Measurements from ENCODE around the gene PNPLA6.

The PNPLA6 gene

DNA sequence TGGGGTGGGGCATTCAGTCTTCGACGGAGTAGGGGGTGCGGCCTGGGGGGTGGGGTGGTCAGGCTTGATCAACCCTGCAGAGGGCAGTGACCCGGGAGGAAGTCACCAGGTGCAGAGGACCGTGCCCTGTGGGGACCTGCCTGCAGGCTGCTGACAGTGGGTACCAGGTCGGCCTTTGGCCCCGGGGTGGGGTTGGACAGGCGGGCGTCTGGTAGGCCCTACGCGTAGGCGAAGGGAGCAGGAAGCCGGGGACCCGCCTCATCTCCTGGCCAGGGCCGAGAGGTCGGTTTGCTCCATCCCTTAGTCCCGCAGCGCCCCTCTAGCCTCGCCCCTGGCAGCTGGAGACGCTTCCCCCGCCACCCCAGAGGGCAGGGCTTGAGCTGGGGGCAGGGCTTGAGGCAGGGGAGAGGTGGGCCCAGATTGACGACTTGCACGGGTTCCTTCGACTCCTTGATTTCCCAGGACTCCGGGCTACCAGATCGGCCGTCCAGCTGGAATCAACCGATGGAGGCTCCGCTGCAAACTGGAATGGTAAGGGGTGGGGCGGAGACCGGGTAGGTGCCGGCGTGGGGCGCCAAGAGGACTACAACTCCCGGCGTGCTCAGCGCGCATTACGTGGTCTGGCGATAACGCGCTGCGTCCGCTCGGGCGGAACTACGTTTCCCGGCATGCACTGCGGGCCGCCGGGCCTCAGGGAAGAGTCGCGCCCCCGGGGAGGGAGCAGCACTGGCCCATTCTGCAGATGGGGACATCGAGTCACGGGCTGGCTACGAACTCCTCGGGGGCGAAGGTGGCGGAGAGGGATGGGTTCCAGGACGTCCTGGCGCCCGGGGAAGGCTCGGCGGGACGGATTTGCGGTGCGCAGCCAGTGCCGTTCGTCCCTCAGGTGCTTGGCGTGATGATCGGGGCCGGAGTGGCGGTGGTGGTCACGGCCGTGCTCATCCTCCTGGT lies at the start of gene PNPLA6:
Gene PNPLA6 (plus strand): TSS at position 671 of the 951 bp plus-strand sequence. CDS start 72 bp downstream, at position 743.
- peak; percentile 88 for DNase-seq

DNA sequence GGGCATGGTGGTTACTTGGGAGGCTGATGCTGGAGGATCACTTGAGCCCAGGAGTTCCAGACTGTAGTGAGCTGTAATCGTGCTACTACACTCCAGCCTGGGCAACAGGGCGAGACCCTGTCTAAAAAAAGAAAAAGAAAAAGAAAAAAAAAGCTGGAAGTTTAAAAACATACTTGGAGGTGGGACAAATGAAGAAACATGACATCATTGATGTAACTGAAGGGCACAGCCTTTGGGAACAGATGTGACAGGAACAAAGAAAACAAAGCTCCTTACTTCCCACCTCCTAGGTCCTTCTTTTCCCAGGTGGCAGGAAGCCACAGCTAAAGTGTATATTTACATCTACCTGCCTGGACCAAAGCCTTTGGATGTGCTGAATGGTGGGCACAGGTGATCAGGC lies 48.6 kb upstream of the PNPLA6 start:
- DNase-seq = no peak

DNA sequence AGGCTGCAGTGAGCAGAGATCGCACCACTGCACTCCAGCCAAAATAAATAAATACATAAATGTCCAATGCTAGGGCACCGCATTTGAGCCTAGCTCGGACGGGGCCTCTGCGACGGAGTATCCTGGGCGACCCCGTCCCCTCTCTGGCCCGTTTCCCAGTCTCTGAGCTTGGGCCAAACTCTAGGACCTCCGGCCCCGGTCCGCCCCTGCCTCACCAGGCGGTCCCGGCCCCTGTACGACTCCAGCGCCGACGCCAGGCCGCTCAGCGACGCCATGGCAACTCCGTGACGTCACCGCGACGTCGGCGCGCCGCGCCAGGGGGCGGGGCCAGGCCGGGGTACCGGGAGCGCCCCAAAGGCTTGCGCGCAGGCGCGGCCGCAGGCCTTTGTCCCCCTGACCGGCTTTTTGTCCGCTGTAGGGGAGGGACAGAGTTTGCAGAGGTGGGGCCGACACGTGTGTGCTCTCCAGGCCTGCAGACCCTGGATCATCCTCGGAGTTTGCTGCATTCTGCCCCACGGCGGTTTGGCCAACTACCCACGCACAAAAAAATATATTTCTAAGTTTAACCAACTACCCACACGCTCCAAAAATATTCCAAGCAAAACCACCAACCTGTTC lies 46.7 kb upstream of the PNPLA6 start, which contains the start of gene PEX11G:
Gene PEX11G (minus strand): TSS at position 300 of the 618 bp plus-strand sequence. CDS start 25 bp downstream, at position 275.
- peak; percentile 91 for DNase-seq

DNA sequence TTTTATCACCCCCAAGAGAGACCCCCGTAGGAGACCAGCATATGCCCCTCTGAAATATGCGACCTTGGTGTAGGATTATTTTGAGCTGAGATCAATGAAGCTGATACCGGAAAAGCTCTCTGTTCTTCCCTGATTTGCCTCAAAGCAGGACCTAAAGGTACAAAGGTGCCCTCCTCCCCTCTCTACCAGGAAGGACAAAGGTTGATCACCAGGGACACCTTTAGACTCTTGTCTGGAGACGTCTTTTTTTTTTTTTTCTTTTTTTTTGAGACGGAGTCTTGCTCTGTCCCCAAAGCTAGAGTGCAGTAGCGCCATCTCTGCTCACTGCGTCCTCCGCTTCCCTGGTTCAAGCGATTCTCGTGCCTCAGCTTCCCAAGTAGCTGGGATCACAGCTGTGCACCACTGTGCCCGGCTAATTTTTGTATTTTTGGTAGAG lies 45.9 kb upstream of the PNPLA6 start:
- DNase-seq = no peak

DNA sequence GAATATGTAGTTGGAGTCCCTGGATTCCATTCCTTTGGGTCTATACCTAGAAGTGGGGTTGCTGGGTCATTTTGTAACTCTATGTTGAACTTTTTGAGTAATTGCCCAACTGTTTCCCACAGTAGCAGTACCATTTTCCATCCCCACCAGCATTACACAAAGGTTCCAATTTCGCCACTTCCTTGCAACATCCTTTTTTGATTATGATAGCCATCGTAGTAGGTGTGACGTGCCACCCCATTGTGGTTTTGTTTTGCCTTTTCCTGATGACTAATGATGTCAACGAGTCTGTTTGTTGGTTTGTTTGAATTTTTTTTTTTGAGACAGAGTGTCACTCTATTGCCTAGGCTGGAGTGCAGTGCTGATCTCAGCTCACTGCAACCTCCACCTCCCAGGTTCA lies 43.4 kb upstream of the PNPLA6 start:
- no peak for DNase-seq

DNA sequence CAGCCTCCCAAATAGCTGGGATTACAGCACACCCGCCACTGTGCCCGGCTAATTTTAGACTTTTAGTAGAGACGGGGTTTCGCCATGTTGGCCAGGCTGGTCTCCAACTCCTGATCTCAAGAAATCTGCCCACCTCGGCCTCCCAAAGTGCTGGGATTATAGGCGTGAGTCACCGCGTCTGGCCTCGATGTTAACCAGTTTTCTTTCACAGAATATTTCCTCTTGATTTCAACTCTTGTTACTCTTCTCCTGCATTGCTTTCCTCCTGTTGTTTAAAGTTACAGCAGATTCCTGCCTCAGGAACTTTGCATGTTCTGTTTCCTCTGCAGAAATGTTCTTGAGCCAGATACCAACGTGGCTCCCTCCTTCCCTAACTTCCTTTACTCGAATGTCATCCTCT lies 43.0 kb upstream of the PNPLA6 start:
- DNase-seq = no peak

DNA sequence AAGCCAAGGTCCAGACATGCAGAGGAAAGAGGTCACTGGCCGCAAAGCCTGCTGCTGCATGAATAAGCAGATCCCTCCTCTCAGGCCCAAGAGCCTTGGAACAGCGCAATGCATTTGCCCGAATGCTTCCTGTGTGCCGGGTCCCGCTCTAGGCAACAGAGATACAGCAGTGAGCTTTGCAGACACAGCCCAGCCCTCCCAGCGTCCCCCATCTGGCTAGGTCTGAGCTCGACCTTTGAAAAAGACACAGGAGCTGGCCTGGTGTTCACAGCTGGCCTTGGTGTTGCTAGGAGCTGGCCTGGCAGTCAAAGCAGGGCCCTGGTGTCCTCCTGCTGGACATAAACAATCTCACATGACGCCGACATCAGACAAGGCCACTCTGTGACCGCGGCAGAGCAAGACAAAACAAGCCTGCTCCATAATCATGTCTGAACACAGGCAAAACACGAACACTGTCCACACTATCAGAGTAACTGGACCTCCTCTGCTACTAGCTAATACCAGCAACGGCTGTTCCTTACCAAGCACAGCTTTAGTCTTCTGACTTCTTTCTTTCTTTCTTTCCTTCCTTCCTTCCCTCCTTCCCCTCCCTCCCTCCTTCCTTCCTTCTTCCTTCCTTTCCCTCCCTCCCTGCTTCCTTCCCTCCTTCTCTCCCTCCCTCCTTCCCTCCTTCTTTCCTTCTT lies 41.0 kb upstream of the PNPLA6 start:
- no peak for DNase-seq

DNA sequence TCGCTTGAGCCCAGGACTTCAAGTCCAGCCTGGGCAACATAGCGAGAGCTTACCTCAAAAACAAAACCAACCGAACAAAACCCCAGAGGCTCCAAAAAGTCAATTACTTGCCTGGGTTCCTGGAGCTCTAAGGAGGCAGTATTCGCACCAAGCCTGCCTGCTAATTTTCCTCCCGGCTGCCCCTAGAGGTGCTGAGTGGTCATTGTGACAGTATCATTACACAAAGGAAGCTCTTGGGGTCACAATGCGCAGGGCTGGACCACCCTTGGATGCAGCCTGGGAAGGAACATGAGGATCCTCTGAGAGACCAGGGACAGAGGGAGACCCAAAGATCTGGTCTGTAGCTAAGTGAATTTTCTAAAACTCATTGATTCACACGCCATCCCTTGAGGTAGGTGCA lies 38.2 kb upstream of the PNPLA6 start:
- DNase-seq = no peak

DNA sequence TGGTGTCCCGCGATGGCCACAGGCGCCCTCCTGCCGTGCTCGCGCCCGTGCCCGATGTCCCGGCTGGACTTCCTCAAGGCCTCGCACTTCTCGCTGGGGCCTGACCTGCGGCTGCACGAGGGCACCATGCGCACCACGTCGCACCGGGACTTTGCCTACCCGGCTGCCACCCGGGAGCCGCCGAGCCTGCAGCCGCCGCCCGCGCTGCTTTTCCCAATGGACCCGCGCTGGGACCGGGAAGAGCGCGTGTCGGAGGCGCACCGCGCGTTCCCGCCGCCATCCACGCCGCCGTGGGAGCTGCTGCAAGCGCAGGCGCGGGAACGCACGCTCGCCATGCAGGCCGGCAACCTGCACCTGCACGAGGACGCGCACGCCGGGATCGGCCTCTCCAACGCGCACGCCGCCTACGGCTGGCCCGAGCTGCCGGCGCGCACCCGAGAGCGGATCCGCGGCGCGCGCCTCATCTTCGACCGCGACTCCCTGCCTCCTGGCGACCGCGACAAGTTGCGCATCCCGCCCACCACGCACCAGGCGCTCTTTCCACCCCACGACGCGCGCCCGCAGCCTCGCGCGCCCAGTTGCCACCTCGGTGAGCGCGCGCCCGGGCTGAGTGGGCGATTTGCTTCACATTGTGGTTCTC lies 34.6 kb upstream of the PNPLA6 start:
- DNase-seq = peak; percentile 71

DNA sequence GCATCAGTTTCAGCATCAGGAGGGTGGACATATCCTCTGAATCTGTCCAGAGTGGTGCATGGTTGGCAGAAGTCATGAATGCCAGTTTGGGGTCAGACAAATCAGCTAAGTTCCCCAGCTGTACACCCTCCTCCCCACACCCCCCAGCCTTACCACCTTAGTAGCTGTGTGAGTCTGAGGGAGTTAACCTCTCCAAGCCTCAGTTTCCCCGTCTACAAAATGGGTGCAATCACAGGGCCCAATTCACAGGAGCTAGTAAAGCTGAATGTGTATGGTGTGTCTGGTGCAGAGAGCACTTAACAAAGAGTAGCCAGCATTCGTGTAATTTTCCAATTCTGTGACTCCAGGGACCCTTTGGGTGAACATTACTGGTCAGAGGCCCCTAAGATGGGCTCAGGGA lies 33.0 kb upstream of the PNPLA6 start:
- no peak for DNase-seq

DNA sequence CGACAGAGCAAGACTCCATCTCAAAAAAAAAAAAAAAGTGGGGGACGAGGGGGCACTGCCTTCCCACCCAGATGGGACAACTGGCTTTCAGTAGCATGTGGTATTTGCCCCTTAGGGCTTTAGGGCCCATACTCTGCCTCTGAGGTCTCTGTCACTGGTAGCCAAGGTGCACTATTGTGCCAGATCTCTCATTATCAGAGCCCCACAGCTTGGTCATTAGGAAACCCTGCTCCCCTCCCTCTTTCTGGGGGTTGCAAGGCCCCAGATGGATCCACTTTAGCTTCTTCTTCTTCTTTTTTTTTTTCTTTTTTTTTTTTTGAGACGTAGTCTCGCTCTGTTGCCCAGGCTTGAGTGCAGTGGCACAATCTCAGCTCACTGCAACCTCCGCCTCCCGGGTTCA lies 30.8 kb upstream of the PNPLA6 start:
- DNase-seq = no peak

DNA sequence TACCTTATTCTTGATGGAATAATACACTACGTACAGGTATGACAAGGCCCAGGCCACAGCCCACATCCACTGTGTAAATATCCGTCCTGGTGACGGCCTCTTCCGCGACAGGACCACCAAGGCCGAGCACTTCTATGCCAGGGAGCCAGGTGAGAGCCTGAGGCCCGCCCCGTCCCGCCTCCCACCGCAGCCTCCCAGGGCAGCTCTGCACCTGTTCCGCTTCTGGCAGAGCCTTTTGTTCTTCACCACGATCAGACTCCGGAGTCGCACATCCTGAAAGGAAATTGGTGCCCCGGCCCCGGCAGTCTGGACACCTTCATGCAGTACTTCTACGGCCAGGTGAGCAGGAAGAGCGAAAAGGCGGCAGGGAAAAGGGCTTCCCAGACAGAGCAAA lies 30.2 kb upstream of the PNPLA6 start:
- DNase-seq = no peak

DNA sequence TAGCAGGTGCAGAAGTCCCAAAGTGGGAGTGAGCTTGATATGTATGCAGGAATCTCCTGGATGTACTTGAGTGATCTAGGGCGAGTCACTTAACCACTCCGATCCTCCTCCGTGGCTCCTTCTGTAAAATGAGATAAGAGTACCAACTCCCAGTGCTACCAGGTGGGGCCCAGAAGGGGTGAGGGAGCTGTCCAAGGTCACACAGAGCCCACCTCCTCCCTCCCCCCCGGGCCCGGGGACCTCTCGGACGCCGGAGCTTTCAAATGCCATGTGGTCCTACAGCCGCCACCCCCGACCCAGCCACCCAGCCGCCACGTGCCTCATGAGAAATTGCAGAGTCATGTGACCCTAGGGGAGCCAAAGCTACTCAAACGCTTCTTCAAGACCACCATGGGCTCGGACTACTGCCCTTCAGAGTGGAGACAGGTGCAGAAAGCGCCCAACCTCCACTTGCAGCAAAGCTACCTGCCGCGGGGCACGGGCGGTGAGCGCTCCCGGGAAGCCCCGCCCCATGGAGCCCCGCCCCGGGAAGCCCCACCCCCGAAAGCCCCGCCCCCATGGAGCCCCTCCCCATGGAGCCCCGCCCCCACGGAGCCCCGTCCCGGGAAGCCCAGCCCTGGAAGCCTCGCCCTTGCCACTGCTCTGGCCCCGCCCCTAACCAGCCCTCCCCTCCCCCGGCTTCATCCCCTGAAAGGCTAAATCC lies 29.7 kb upstream of the PNPLA6 start:
- DNase-seq = no peak

DNA sequence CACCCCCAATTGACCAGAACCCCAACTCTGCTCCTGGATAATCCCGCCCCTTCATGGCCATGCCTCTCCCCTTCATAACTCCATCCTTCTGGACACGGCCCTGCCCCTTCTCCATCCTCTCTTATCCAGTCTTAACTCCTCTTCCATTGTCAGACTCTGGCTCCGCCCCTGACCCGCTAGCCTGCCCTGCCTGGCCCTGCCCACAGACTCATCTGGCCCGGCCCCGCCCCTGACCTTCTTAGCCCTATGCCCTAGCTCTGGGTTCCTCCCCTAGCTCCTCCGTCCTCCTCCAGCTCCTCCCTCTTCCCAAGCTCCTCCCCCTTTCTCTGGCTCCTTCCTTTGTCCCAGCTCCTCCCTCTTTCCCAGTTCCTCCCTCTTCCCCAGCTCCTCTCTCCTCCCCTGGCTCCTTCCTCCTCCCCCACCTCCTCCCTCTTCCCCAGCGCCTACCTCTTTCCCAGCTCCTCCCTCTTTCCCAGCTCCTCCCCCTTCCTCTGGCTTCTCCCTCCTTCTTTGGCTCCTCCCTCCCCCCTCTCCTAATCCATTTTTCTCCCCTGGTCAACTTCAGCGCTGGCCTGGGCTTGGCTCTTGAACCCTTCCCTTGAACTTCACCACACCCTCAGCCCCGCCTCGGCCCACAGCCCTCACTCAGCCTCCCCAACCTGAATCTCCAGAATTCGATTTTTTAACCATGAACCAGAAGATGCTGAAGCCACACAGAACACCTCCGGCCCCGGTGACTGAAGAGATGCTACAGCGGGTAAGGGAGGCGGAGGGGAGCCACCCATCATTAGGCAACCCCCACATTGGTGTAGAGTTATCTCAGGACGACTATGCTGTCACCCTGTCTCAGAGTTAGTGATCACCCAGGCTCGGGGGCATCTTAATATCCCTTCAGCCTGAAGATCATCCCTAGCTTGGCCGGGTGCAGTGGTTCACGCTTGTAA lies 28.9 kb upstream of the PNPLA6 start:
- DNase-seq = no peak

DNA sequence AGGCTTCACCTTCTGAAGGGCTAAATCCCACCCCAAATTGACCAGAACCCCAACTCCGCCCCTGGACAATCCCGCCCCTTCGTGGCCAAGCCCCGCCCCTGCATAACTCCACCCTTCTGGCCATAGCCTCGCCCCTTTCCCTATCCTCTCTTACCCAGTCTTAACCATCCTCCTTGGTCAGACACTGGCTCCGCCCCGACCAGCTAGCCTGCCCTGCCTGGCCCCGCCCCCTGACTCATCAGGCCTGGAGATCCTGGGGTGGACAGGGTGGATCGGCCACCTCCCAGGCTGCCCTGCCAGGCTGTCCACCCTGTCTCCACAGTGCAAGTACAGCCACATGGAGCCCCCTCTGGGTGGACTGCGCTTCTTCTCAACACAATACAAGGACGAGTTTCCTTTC lies 27.6 kb upstream of the PNPLA6 start:
- no peak for DNase-seq

DNA sequence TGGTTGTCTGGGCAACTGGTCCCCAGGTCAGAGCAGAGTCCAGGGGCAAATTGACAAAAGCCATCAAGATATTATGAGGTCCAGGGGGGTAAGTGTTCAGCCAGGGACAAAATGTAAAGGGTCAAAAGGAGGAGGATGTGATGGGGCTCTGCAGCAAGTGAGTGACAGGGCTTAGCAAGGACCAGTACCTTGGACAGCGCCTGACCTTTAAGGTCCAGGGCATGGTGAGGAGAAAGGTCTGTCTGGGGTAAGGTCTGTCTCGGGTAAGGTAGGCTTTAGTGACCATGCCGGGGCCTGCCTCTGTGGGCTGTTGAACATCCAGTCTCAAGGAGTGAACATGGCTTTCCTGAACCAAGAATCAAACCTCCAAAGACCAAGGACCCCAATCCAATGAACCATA lies 25.9 kb upstream of the PNPLA6 start:
- DNase-seq = no peak

DNA sequence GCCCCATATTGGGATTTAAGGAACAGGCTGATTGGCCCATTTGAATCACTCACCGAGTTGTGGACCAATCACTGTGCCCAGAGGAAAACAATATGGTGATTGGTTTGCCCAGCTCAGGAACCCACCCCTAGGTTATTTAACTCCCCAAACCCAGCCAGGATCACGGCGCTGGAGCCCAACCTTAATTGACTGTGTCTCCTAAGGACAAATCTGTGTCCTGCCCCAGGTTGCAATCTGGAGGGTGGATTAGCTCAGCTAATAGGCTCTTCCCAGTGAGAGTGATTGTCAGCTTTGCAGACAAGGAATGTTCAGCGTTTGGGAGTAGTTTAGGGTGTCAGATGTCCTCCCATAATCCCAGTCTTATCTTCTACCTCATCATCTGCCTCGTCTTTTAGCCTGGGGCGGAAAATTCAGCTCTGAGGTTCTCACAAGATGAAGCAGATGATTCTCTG lies 23.1 kb upstream of the PNPLA6 start:
- no peak for DNase-seq

DNA sequence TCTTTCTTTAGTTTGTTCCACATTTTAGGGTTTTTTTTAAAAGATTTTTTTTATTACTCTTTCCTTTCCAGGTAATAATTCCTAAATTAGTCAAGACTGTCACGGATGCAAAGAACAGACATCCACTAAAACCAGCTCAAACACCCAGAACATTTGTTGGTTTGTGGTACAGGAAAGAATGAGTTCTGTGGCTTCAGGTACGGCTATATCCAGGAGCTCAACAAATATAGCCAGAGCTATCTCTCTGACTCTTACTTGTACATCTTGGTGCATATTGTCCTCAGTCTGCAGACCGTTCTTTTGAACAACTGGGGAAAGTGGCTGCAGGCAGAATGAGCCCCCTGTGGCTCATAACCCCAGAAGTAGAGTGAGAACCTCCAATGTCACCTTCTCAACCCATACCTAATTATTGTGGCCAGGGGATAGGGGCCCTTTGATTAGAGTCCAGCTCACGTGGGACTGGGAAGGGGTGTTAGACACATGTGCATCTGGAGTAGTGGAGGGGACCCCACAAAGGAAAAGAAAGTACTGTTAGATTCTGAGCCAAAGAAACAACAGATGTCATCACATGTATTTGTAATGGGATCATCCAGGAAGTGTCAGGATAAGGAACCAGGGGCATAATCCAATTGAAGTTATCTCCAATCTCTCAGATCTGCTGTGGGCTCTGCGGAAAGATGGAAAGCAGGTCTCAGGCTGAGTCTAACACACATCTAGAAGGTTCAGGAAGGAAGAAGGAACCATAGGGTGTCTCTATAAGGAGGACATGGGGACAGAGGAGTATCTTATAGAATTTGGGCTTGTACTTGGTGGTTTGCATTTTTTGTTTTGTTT lies 21.5 kb upstream of the PNPLA6 start:
- no peak for DNase-seq

DNA sequence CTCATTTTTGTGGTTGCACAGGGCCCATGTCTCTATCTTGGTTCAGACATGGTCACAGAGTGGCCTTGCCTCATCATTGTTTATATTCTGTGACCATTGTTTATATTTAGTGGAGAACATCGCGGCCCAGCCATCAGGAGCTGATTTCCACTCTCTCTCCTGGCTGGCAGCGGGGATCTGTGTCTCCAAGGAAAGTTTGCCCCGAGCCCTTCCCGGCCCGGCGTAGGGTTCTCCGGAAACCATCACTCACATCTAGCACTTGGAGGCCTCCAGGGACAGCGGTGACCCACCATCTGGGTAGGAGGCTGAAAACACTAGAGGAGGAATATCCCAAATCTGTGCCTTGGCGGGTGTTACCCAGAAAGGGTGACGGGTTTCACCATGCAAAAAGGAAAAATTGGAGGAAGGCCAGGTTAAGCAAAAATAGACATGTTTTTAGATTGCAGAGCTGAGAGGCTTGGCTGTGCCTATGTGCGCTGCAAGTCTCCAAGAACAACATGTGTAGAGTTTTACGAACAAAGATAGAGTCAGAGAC lies 20.3 kb upstream of the PNPLA6 start:
- DNase-seq = no peak

DNA sequence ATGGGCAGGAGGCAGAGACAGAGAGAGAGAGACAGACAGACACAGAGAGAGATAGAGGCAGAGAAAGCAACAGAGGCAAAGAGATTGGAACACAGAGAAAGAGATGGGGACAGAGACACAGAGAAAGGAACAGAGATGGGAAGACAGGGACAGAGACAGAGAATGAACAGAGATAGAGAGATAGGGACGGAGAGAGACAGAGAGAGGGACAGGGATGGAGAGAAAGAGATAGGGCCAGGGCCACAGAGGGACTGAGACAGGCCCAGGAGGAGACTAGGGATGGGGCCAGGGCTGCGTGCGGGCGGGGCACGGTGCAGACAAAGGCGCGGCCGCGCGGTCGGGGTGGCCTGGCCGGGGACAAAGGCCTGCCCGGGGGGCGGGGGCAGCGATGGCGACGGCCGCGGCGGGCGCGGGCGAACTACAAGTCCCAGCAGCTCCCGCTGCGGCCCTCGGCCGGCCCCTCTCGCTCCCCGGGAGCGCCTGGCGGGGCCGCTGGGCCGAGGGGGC lies 19.8 kb upstream of the PNPLA6 start, which contains the start of gene ZNF358:
Gene ZNF358 (plus strand): TSS at position 459 of the 507 bp plus-strand sequence. CDS start 3,140 bp downstream, outside the sequence.
- DNase-seq = peak; percentile 38

Measured in NCI-H1092 (cell line).